Astrocyte of the cerebellum (primary cell): Measurements from ENCODE around the gene MRAS.

Source experiments
- DNase-seq: peaks from one replicate; pipeline ENCODE4 v3.0.0-alpha.2; 2011; ENCODE audit warnings: low read depth
- H3K4me3 ChIP-seq: 2 replicates; pipeline ENCODE4 v1.5.1; 2011; ENCODE audit warnings: mild to moderate bottlenecking, low read depth, low read length, moderate library complexity
- CTCF ChIP-seq: IDR thresholded peaks from 2 replicates; pipeline ENCODE4 v1.5.1; 2012; ENCODE audit warnings: low read length, low read depth, moderate library complexity, mild to moderate bottlenecking; ENCODE audit errors: missing control alignments
- in situ Hi-C: cut with HindIII; loops from 2 replicates; pipeline ENCODE4 v1.10.0; 2017; ENCODE audit warnings: low sequenced_read_pairs

Gene MRAS

DNA sequence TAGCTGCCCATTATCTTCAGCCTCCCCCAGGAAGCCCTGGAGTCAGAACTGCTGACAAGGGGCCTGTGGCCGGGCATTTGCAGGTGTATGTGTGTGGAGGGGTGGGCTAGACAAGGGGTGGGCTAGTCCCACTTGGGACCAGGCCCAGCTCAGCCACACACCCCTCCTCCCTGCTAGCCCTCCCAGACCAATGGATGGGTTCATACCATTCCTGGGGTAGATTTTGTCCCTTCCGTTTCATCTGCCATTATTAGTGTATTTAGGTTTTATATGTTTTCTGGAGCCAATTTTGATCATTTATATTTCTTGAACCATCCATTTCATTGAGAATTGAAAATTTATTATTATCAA lies 42.2 kb downstream of the MRAS start:
- TF ChIP-seq CTCF: no peak
- no peak overlapping the region for H3K4me3 ChIP-seq
- in situ Hi-C loops: no loop called here
- no peak for DNase-seq

DNA sequence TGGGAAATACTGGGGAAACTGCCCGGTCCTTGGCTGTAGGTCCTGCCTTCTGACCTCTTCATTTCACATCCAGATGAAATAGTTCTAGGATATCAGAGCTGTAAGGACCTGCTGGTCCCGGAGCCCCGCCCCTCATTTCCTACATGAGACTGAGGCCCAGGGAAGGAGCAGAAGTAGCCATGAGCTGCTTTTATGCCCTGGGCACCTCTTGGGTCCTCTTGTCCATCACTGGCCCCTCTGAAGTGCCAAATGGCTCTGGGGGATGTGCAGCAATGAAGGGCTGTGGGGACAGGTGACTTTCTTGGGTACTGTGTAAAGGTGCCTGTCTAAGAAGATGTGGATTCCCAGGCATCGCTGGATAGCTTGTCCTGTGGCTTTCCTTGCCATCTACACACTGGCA lies 45.8 kb downstream of the MRAS start:
- in situ Hi-C loops: no loop called here
- TF ChIP-seq CTCF: no peak
- H3K4me3 ChIP-seq: no peak overlapping the region
- DNase-seq: no peak

- no peak for DNase-seq
- TF ChIP-seq CTCF: no peak
- in situ Hi-C loops: no loop called here
- H3K4me3 ChIP-seq: no peak overlapping the region
Observed at GRCh38 chr3:138394686-138395085, 46.3 kb downstream of the MRAS start.

- in situ Hi-C loops: no loop called here
- no peak for TF ChIP-seq CTCF
- no peak for DNase-seq
- no peak overlapping the region for H3K4me3 ChIP-seq
Observed at GRCh38 chr3:138395865-138396751, 47.7 kb downstream of the MRAS start.

DNA sequence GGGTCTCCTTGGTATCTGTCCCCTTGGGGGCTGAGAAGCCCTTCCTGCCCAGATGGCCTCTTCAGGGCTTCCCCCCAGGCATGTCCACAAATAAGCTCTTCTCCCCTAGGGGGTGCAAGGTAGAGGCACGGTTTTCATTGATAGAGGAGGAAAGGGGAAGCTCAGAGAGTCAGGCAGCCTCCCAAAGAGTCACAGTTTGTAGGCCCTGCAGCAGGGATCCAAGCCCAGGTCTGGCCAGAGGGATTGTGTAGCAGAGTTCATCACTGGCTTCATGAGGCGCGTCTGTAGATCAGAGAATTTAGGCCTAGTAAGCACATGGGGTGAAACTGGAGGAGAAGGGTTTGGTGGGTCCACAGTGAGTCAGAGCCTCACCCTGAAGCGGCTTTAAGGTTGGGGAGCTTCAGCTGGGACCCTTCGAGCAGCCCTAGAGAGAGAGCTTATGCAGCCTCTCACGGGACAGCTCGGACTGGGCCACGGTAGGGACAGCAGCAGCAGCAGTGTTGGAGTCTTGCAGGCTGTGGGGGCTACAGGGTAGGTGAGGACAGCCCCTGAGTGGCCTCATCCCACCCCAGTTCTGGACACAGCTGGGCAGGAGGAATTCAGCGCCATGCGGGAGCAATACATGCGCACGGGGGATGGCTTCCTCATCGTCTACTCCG lies 48.5 kb downstream of the MRAS start:
- no peak overlapping the region for H3K4me3 ChIP-seq
- in situ Hi-C loops: no loop called here
- no peak for DNase-seq
- no peak for TF ChIP-seq CTCF

DNA sequence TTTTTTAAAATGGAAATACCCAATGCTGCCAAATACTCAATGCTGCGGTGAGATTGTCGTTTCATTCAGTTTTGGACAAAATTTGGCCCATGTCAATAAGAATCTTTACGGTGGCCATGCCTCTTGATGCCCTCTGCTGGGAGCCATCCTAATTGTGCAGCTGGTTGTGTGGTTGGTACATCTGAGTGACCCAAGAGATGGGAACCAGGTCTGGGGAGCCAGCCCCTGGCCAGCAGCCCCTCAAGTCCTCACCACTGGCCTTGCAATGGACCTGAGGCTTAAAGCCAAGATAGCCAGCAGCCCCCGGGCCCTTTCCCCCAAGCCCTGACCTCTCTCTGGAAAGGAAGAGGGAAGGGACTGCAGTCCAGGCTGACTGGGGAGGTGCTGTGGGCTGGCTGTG lies 49.6 kb downstream of the MRAS start:
- TF ChIP-seq CTCF: peak; percentile 7
- no peak overlapping the region for H3K4me3 ChIP-seq
- in situ Hi-C loops: no loop called here
- no peak for DNase-seq
